Nephron (organoid): Measurements from ENCODE around the gene GTPBP4.

Source experiments
- H3K27ac Mint-ChIP-seq, 3 experiments: 2 replicates each; pipeline ENCODE4 v1.8.0; 2020; ENCODE audit warnings: mixed read lengths in 3 of 3, mild to moderate bottlenecking in 2 of 3, moderate library complexity in 1 of 3
- H3K27me3 Mint-ChIP-seq: 2 replicates; pipeline ENCODE4 v1.8.0; 2021; ENCODE audit warnings: low read depth, mild to moderate bottlenecking, moderate library complexity, mixed read lengths
- H3K36me3 Mint-ChIP-seq: 2 replicates; pipeline ENCODE4 v1.8.0; 2020; ENCODE audit warnings: low read depth, mixed read lengths
- H3K4me1 Mint-ChIP-seq: 2 replicates; pipeline ENCODE4 v1.8.0; 2020; ENCODE audit warnings: mixed read lengths
- H3K4me3 Mint-ChIP-seq, 3 experiments: 2 replicates each; pipeline ENCODE4 v1.8.0; 2020; ENCODE audit warnings: mild to moderate bottlenecking in 3 of 3, mixed read lengths in 3 of 3, moderate library complexity in 2 of 3
- H3K9me3 Mint-ChIP-seq: 2 replicates; pipeline ENCODE4 v1.8.0; 2020; ENCODE audit warnings: mixed read lengths
- CTCF ChIP-seq, 3 experiments: fragments of 200-600 bp; sonication (generic); IDR thresholded peaks; one replicate each; pipeline ENCODE4 v1.5.0; 2021; ENCODE audit warnings: antibody characterized with exemption in 3 of 3; ENCODE audit not compliant: unreplicated experiment in 3 of 3

The GTPBP4 gene

DNA sequence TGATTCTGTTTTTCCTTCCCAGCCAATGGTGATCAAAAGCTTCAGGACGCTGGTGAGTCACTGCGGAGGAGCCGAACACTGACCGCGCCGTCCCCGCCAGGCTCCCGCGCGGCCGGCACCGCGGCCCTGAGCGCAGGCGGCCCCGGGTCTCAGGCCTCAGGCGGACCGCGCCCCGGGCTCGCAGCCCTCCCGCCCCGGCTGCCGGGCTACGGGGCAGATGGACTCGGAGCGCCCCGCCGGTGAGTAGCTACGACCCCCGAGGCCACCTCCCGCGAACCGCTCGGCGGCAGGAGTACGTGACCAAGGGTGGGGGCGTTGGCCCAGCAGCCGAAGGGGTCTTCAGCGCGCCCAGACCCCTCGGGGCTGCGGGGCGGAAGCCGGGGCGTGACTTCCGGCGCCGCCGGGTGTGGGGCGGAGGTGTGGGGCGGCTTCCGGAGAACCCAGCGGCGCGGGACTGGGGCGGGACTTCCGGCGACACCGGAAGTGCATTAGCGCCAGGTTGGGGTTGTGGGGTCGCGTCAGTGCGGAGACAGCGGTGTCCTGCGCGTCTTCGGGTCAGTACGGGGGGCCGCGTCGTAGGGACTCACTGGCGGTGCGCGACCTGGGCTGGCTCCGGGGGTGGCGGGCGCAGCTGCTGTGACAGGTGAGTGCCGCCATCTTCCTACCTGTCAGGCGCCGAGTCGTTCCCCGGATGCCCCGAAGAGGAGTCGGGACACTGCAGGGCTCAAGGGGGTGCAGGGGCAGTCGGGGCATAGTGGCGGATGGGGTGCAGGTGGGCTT lies 68.3 kb downstream of the GTPBP4 start, which contains the start of gene WDR37:
Gene WDR37 (plus strand): TSS at position 60 of the 780 bp plus-strand sequence. CDS start 15,771 bp downstream, outside the sequence.
- peaks cover 26% of the 10 kb centered on the region for H3K36me3 Mint-ChIP-seq
- peak within 1 kb of the TSS; percentile 93 to 98 (median 97) for H3K27ac Mint-ChIP-seq
- no peaks in the 10 kb centered on the region for H3K27me3 Mint-ChIP-seq
- H3K4me3 Mint-ChIP-seq, result peak within 1 kb of the TSS; percentile 96 to 98 (median 96)
- H3K9me3 Mint-ChIP-seq, result no peaks in the 10 kb centered on the region
- peaks cover 52% of the 10 kb centered on the region for H3K4me1 Mint-ChIP-seq
- TF ChIP-seq CTCF (IDR thresholded peaks at IDR 0.05; ENCODE audit: unreplicated experiment in 3 of 3), result no peak

- H3K9me3 Mint-ChIP-seq, result no peaks in the 10 kb centered on the region
- peaks cover 24% of the 10 kb centered on the region for H3K36me3 Mint-ChIP-seq
- peak overlapping the region; percentile 91 to 96 (median 94) for H3K4me3 Mint-ChIP-seq
- no peaks in the 10 kb centered on the region for H3K27me3 Mint-ChIP-seq
- peaks cover 48% of the 10 kb centered on the region for H3K4me1 Mint-ChIP-seq
- H3K27ac Mint-ChIP-seq, result peak overlapping the region; percentile 37 to 82 (median 45)
- no peak for TF ChIP-seq CTCF (IDR thresholded peaks at IDR 0.05; ENCODE audit: unreplicated experiment in 3 of 3)
Measured at GRCh38 chr10:1057106-1057657, 68.9 kb downstream of the GTPBP4 start.

DNA sequence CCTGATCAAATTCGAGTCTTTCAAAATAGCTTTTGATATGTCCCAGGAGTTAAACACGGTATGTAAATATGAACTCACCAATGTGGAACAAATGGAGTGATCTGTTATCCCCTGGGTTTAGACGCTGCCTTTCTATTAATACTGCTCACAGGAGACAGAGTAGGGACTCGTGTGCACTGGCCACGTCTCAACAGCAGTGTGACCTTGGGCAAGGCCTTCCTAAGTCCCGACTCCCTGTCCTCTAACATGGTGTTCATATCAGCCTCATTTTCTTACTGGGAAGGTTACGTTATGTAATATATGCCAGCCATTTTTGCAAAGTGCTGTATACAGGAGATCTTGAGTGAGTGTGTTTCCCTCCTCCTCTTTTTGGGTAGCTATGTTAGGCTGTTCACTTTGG lies 69.8 kb downstream of the GTPBP4 start:
- Mint-ChIP-seq H3K4me1 (peaks cover 41% of the 10 kb centered on the region), H3K4me3 (peak overlapping the region; percentile 91 to 96 (median 94))

GRCh38 chr10:1059902-1060301 lies 71.7 kb downstream of the GTPBP4 start:
- Mint-ChIP-seq H3K4me3 (no peak overlapping the region), H3K27ac (no peak overlapping the region), H3K36me3 (peaks cover 15% of the 10 kb centered on the region), H3K9me3 (no peaks in the 10 kb centered on the region), H3K27me3 (no peaks in the 10 kb centered on the region), H3K4me1 (peaks cover 24% of the 10 kb centered on the region)
- no peak for TF ChIP-seq CTCF (IDR thresholded peaks at IDR 0.05; ENCODE audit: unreplicated experiment in 3 of 3)

More for the DNA sequence above, 69.8 kb downstream of the GTPBP4 start:
- TF ChIP-seq CTCF (IDR thresholded peaks at IDR 0.05; ENCODE audit: unreplicated experiment in 3 of 3), result no peak
- Mint-ChIP-seq H3K36me3 (peaks cover 17% of the 10 kb centered on the region), H3K27ac (peak overlapping the region; percentile 37 to 82 (median 45)), H3K9me3 (no peaks in the 10 kb centered on the region), H3K27me3 (no peaks in the 10 kb centered on the region)

DNA sequence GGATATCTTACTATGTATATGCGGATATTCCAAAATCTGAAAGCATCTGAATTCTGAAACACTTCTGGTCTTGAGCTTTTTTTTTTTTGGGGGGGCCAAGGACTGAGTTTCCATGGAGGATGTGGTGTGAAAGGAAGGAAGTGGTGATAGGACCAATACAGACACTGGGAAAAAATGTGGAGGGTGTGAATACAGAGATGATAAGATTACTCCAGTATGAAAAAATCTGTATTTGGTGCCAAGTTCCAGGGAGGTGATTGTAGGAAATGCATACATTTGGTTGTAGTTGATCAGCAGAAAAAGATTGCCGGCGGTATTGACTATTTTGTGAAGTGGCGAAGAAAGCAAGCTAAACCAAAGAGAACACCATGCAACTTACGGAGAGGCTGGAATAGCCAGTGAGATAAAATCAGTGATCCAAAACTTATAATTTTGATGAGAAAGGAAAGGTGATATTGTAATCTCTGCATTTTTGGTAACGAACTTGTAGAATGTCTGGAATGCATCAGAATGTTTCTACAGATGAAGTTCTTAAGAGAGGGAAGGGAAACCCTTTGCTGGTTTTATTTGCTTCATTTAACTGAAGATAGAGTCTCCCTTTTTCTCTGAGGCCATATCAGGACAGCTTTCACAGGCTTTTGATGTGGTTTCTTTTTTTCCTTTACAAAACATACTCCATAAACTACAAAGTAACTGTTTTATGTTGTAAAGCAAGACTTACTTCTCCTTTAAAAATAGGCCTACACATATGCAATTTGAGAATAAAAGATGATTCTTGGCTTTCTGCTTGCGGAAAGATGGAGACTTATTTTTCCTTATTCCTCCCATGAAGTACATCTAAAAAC lies 73.9 kb downstream of the GTPBP4 start:
- H3K27me3 Mint-ChIP-seq, result no peaks in the 10 kb centered on the region
- H3K4me1 Mint-ChIP-seq, result peaks cover 11% of the 10 kb centered on the region
- no peaks in the 10 kb centered on the region for H3K9me3 Mint-ChIP-seq
- H3K27ac Mint-ChIP-seq, result no peak overlapping the region
- peaks cover 17% of the 10 kb centered on the region for H3K36me3 Mint-ChIP-seq
- no peak for TF ChIP-seq CTCF (IDR thresholded peaks at IDR 0.05; ENCODE audit: unreplicated experiment in 3 of 3)
- H3K4me3 Mint-ChIP-seq, result no peak overlapping the region
